VCaP (cell line): ENCODE results near the gene HSPA4.
"Not testable (repeated sequence)": the region's sequence is repeated elsewhere in the genome, so short reads cannot be mapped to it uniquely, and the experiment has no call there.

Experiments
- H3K27ac ChIP-seq: fragments of 450-650 bp; 2 replicates; pipeline ENCODE4 v1.5.1; 2017
- CTCF ChIP-seq: fragments of 450-650 bp; conservative IDR thresholded peaks from 2 replicates; pipeline ENCODE4 v1.5.1; 2017; ENCODE audit warnings: mild to moderate bottlenecking, moderate library complexity

The HSPA4 gene

DNA sequence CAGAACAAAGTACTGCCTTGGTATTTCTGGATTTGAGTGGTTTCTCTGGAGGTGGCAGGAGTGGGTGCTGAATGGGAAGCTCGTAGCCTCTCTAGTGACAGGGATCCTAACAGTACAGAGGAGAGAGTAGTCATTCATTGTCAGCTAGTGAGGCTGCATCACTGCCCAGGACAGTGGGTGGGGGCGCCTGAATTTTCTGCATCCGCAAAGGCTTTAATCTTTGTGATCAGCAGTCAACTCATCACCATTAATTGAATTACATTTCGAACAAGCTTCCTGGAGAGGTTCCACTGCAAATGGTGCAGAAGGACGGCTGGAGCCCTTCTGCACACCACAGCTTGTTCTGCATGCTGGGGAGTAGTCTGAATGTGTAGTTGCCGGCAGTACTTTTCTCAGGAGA, 77.5 kb downstream of the HSPA4 start:
- no peak for TF ChIP-seq CTCF
- no peak overlapping the region for H3K27ac ChIP-seq

DNA sequence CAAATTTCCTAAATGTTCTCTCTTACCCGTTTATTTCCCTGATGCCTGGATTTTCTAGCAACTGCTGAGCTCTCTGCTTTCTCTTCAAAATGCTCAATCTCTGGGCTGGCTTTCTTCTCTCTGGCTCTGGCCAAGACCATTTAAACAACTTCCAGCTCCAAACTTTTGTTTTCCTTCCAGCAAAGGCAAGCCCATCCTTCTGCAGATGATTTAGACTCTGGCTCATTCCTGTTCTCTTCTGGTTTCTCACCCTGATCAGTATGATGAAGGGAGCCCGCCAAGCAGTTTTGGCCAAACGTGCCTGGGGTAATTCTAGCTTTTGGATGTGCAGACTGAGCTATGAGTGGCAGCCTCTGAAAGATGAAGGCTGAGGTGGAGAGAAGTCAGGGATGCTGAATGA, 78.1 kb downstream of the HSPA4 start:
- TF ChIP-seq CTCF = no peak

DNA sequence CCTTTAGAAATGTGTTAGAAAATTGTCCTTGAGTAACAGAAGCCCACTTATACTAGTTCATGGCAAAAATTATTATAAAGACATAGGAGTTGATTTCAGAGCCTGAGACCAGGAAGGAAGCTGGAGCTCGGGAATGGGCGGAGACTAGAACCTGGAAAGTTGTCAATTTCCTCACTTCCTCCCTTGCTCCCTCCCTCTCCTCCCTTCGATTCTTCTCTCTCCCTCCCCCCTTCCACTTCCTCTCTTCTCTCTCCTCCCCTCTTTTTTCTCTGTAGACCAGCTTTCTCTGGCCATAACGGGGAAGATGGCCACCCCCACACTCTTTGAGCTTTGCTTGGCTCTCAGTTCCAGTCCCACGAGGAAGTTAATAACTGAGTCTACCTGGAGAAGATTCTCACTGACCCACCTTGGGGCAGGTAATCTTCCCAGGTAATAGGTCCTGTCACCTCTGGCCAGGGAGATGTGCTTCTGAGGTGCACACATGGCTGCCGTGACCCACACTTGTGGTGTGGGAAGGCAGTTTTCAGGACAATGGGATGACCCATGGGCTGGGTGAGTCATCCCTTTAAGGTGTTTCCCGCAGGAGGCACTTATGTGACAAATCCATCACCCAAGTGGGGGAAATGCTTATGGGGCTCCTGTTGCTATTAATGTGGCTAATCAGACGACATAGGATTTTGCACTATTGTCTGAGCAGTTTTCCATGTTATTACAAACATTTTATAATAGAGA, 78.7 kb downstream of the HSPA4 start:
- TF ChIP-seq CTCF = no peak
- H3K27ac ChIP-seq = no peak overlapping the region

More for the DNA sequence above, 78.1 kb downstream of the HSPA4 start:
- H3K27ac ChIP-seq = no peak overlapping the region

DNA sequence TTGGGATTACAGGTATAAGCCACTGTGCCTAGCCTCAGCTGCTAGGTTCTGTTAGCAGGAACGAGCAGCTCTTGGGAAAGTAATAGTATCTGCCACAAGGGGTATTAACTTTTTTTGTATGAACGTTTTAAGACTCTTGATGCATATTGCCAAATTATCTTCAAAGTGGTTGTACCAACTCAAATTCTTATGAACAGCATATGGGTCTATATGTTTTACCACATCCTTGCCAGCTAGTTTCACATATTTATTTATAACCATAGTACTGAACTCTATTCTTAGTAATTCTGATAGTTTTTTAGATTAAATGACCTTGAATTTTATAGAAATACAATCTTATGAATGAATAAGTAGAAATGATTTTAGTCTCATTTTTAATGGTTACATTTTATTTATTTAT, 80.9 kb downstream of the HSPA4 start:
- H3K27ac ChIP-seq = no peak overlapping the region
- TF ChIP-seq CTCF = no peak

- not testable (repeated sequence) for H3K27ac ChIP-seq
Observed at GRCh38 chr5:133133241-133133640, 81.4 kb downstream of the HSPA4 start.

DNA sequence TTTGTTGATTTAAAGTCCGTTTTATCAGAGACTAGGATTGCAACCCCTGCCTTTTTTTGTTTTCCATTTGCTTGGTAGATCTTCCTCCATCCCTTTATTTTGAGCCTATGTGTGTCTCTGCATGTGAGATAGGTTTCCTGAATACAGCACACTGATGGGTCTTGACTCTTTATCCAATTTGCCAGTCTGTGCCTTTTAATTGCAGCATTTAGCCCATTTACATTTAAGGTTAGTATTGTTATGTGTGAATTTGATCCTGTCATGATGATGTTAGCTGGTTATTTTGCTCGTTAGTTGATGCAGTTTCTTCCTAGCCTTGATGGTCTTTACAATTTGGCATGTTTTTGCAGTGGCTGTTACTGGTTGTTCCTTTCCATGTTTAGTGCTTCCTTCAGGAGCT, 85.1 kb downstream of the HSPA4 start:
- not testable (repeated sequence) for H3K27ac ChIP-seq

DNA sequence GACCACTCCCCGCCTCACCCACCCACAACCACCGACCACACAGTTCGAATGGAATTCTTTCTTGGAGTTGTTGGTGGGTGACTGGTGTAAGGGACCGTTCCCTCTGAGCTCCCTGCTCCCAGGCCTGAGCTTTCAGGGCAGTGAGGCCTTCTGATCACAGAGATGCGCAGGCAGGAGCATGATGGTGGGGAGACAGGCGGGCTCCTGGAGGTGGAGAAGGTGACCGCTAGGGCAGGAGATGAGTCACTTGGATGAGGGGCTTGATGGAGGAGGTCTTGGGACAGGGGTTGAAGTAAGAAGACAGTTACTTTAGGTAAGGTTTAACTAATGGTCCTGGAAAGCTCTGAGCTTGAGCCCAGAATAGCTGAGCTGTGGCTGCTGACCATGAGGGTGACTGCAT, 88.5 kb downstream of the HSPA4 start:
- H3K27ac ChIP-seq = no peak overlapping the region
- TF ChIP-seq CTCF = no peak

DNA sequence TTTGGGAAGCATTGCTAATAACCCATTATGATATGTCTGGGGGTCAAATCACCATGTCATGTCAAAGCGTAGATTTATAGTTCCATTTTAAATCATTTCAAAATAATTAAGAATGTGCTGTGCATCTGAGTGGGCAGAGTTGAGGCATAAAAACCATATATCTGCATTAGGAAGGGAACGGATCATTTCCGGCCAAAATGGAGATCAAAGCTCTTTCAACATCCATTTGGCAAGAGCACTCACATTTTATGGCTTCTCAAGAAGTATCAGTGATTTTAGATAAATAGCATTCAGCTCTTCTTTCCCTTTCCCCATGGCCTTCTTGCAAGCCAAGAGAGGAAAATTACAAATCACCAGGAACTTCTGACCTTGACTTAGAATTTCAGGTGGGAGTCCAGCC, 89.9 kb downstream of the HSPA4 start:
- TF ChIP-seq CTCF = no peak
- H3K27ac ChIP-seq = no peak overlapping the region

DNA sequence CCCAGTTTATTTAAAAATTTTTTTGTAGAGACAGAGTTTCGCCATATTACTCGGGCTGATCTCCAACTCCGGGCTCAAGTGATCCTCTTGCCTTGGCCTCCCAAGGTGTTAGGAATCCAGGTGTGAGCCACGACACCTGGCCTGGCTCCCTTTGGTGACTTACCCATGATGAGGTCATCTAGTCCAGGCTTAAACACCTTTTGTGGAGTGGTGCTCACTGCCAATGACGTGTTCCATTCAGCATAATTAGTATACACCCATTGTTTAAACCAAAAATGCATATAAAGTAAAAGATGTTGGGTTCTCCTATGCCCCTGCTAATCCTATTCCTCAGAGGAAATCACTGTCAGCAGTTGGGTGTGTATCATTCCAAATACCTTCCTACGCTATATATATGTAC, 91.0 kb downstream of the HSPA4 start:
- no peak for TF ChIP-seq CTCF
- no peak overlapping the region for H3K27ac ChIP-seq
